GM18873 (cell line): ENCODE data around the gene SSRP1.
A peak's percentile ranks its signal among the peaks of the same experiment; 100 is the strongest.

Experiments used
- ATAC-seq: cut with Tn5 transposase; IDR thresholded peaks from one replicate; pipeline ENCODE4 v1.9.1; 2021; ENCODE audit warnings: mild to moderate bottlenecking, moderate library complexity, moderate number of reproducible peaks; ENCODE audit not compliant: unreplicated experiment, low FRiP score

The SSRP1 gene

GRCh38 chr11:57360991-57361390 is 25.3 kb upstream of the SSRP1 start:
- no peak for ATAC-seq

- ATAC-seq = no peak
Observed at GRCh38 chr11:57359896-57360690, 24.4 kb upstream of the SSRP1 start.

- ATAC-seq = no peak
Observed at GRCh38 chr11:57359396-57359795, 23.7 kb upstream of the SSRP1 start.

- no peak for ATAC-seq
Observed at GRCh38 chr11:57358991-57359390, 23.3 kb upstream of the SSRP1 start.

- no peak for ATAC-seq
Observed at GRCh38 chr11:57358543-57358961, 22.9 kb upstream of the SSRP1 start.

GRCh38 chr11:57357856-57358255 is 22.2 kb upstream of the SSRP1 start:
- no peak for ATAC-seq

- ATAC-seq = no peak
Observed at GRCh38 chr11:57357310-57357709, 21.6 kb upstream of the SSRP1 start.

GRCh38 chr11:57356268-57356667 is 20.6 kb upstream of the SSRP1 start:
- no peak for ATAC-seq

GRCh38 chr11:57354699-57355098 is 19.0 kb upstream of the SSRP1 start:
- no peak for ATAC-seq

- no peak for ATAC-seq
Observed at GRCh38 chr11:57353852-57354251, 18.2 kb upstream of the SSRP1 start.

GRCh38 chr11:57353446-57353845 is 17.8 kb upstream of the SSRP1 start:
- no peak for ATAC-seq

- no peak for ATAC-seq
Observed at GRCh38 chr11:57353036-57353435, 17.3 kb upstream of the SSRP1 start.

GRCh38 chr11:57349491-57350274 is 14.0 kb upstream of the SSRP1 start:
- no peak for ATAC-seq

- no peak for ATAC-seq
Observed at GRCh38 chr11:57348636-57349313, 13.1 kb upstream of the SSRP1 start.

GRCh38 chr11:57348052-57348451 is 12.4 kb upstream of the SSRP1 start:
- no peak for ATAC-seq

GRCh38 chr11:57347336-57347735 is 11.6 kb upstream of the SSRP1 start:
- no peak for ATAC-seq

GRCh38 chr11:57345555-57346211 is 10.0 kb upstream of the SSRP1 start:
- peak; percentile 56 for ATAC-seq

- no peak for ATAC-seq
Observed at GRCh38 chr11:57344826-57345225, 9.1 kb upstream of the SSRP1 start.

GRCh38 chr11:57343825-57344224 is 8.1 kb upstream of the SSRP1 start:
- ATAC-seq = no peak

GRCh38 chr11:57342702-57343101 is 7.0 kb upstream of the SSRP1 start:
- no peak for ATAC-seq
